HG03196 (cell line): ENCODE data around the gene WASF3.

Experiments
- ATAC-seq: cut with Tn5 transposase; IDR thresholded peaks from one replicate; pipeline ENCODE4 v1.9.1; 2021; ENCODE audit not compliant: unreplicated experiment

Gene WASF3

GRCh38 chr13:26544707-26545106 lies 12.8 kb upstream of the WASF3 start:
- ATAC-seq, result no peak

GRCh38 chr13:26548205-26548765 lies 9.2 kb upstream of the WASF3 start:
- no peak for ATAC-seq

DNA sequence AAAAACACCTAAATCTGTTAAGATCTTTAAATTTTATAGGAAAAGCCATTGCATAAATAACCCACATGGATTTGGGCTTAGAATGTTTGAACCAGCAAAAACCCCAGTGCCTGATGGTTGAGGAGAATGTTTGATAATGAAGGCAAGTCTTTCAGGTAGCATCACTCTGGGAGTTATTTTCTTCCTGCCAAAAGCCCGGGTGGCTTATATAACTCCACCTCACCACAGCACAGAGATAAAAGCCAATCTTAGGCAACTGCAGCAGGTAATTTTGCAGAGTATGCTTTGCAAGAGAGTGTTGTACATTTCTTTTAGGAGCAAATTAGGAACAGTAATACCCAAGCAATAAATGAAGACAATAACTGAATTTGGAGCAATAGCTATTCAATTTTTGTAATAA lies 7.8 kb upstream of the WASF3 start:
- ATAC-seq, result no peak

DNA sequence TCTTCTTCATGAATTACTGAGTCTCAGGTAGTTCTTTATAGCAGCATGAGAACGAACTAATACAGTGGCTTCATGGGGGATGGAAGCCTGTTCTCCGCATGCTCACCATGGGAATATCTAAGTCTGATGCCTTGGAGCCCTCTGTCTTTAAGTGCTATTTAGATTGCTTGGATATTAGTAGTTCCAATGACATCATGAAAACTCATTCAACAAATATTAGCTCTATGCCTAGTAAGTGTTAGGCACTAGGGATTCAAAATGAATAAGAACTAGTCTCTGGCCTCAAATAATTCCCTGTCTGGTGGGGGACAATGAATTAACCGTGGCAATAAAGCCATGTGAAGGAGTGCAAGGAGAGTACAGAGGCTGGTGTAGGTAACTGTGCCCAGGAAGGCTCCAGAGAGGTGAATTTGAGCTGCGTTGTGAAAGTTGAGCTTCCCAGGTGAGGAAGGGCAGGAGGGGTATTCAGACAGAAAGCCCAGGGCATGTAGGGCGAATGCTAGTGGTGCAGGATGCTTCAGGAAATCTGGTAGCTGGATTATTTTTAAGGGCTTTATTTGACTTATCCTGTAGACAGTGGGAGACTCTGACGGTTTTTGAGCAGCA lies 6.1 kb upstream of the WASF3 start:
- ATAC-seq, result no peak

DNA sequence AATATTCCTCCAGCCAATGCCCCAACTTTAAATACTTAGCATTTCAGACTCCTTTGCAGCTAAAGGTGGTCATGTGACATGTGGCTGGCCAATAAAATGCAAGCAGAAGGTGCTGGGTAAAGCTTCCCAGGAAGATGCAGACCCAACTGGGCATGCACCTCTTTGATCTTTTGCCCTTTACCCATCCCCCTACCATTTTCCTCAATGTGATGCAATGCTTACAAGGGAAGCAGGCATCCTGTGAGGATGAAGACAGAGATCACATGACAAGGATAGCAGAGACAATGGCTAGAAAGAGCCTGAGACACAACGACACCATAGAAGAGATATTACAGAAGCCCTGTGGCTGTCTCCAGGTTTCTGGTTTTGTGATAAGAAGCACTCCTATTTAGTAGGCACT lies 2.1 kb upstream of the WASF3 start:
- no peak for ATAC-seq

GRCh38 chr13:26557051-26557392 lies 461 bp upstream of the WASF3 start:
- no peak for ATAC-seq

DNA sequence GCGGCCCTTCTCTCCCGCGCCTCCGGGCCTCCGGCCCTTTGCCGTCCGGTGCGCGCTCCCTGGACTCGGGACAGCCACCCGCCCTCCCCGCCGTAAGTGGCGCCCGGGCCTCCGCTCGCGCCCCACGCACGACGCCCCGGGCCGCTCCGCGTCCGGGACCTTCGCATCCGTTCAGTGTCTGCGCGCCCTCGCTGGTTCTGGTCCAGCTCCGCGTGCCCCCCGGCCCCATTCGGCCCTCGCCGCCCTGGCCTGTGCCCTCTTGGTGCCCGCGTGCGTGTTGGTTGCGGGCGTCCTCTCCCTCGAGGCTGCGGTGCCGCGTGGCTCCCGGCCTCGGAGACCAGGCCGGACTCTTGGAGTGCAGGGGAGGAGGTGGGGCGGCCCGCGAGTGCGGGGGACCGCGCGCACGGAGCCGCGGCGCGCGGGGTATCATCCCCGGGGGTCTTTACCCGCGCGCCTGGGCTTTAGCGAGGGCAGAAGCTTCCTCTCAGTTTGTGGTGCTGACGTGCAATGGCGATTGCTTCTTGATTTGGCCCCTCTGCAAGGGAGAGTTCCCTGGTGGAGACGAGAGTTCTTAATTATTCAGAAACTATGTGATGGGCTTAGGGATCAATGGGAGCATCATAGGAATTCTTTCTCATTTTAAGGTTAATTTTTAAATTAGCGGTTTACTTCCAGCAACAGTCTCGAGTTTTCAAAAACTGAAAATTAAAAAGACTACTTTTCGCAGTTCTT lies 757 bp downstream of the WASF3 start:
- ATAC-seq, result no peak

- ATAC-seq, result no peak
Observed at GRCh38 chr13:26558987-26559386, 1.5 kb downstream of the WASF3 start.

DNA sequence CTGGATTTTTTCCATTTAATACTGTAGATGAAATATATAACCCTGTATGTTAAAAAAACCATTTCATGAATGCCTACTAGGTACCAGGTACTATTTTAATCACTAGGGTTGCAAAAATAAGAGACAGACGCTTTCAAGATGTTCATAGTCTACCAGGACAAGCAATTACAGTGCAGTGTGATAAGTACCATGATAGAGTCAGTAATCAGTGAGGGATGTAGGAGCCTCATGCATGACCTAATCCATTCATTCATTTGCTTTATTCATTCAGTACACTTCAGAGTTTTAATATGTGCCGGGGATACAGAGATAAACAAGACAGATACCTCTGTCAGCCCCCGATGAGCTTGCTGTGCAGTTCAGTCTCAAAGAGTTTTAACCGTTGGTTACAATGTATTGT lies 3.0 kb downstream of the WASF3 start:
- ATAC-seq, result no peak

DNA sequence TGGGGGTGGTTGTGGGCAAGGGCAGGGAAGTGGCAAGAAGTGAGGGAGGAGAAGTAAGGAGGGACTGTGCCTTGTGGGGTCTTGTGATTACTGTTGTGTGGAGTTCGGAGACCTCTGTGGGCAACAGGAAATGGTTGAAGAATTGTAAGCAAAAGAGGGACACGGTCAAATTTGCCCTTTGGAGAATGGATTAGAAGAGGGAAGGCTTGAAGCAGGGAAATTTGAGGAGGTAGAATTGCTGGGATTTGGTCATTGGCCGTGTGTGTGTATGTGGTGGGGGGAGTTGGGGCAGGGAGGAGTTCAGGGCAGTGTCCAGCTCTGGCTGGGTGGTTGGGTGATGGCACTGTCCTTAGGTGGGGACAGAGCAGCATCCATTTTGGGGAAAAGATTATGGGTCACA lies 3.6 kb downstream of the WASF3 start:
- ATAC-seq, result no peak

GRCh38 chr13:26561651-26562511 lies 4.4 kb downstream of the WASF3 start:
- no peak for ATAC-seq

DNA sequence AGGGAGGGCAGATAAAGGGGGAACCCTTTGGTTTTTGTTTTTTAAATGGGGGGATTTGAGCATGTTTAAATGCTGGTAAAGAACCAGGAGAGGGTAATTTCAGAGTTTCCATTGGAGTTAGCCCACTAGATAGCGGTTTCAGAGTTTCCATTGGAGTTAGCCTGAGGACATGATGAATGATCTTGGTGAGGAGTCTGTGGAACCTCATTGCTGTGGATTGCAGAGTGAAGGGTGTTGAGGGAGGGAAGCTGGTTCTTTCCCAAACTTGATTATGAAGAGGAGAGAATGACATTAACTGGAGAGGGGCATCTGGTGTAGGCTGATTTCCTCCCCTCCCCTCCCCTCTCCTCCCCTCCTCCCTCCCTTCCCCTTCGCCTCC lies 5.0 kb downstream of the WASF3 start:
- ATAC-seq, result no peak

- ATAC-seq, result no peak
Observed at GRCh38 chr13:26563713-26564112, 6.2 kb downstream of the WASF3 start.

GRCh38 chr13:26568132-26568815 lies 10.8 kb downstream of the WASF3 start:
- no peak for ATAC-seq

GRCh38 chr13:26571518-26571917 lies 14.0 kb downstream of the WASF3 start:
- ATAC-seq, result no peak

DNA sequence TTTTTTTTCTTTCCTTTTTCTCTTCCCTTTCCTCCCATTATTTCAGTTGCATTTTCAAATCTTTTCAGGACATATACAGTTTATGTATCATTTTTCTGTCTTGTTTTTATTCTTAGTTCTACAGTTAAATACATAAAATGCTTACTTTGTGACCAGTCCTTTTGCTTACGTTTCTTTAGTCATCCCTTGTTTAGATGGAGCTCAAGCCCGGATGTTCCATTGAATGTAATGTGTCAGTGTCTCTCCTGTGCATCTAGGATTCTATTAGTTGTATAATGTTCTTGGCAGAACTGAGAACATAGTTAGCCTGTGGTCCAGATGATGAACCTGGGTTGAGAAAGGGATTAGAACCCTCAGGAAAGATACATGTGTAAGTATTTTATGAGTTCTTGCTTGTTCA lies 17.8 kb downstream of the WASF3 start:
- ATAC-seq, result no peak

GRCh38 chr13:26579580-26579979 lies 22.1 kb downstream of the WASF3 start:
- ATAC-seq, result no peak

GRCh38 chr13:26583662-26584061 lies 26.2 kb downstream of the WASF3 start:
- ATAC-seq, result no peak

DNA sequence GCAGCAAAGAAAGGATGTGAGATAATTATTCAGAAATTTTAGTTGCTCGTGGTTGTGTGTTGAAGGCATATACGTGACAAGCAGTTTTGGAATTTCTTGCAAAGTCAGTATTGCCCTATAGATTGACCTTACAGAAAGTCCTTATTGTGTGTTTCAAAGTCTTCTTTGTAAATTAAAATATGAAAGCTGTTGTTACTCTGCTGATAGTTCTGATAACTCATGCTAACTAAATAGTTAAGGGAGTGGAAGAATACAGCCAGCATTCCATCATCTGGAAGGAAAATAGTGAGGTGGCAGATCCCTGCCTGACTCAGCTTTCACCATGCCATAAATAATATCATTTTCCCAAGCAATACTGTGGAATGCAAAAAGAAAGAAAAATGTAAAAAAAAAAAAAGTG lies 27.2 kb downstream of the WASF3 start:
- no peak for ATAC-seq

DNA sequence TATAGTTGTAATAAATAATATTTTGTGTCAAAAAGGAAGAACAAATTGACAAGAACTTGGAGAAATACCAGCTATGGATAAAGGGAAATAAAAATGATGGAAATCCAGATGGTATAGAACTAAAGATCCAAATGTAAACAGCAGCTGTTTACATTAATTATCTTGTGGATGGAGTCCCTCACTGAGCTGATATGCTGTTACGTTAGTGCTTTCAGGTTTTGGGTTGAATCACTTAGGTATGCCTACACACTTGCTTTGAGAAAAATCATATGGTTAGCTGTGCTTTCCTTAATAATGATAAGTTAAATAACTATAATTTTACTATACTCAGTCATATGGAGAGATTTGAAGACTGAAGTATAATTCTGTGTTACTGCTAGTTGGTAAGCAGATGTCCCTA lies 27.7 kb downstream of the WASF3 start:
- ATAC-seq, result no peak

DNA sequence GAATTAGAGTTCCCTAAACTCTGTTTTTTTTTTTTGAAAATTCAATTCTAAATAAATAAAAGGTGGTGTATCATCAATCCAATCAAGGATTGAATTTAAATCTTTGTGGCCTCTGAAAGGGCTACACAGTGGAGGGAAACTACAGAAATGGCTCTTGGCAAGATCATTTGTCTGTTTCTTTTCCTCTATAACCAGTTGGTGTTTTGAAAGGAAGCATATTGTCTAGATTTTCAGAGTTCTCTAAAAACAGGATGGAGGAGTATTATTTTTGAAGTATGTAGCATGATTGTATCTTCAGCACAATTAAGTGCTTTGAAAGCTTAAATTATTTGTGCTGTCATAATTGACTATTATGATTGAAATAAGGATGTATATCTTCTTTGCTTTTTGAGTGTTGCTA lies 29.8 kb downstream of the WASF3 start:
- ATAC-seq, result no peak
